HAP-1 (cell line): ENCODE data around the gene ZFX.
"Not testable (repeated sequence)": the region's sequence is repeated elsewhere in the genome, so short reads cannot be mapped to it uniquely, and the experiment has no call there.

Experiments used
- DNase-seq, 2 experiments: peaks; one replicate each; pipeline ENCODE4 v3.0.0-alpha.2; 2016 to 2020; ENCODE audit warnings: low spot score in 2 of 2
- H3K27me3 ChIP-seq: fragments of 250-450 bp; sonication (Bioruptor Pico); 2 replicates; pipeline ENCODE4 v1.5.1; 2020; ENCODE audit warnings: low read depth, mild to moderate bottlenecking, moderate library complexity
- H3K36me3 ChIP-seq: fragments of 250-450 bp; sonication (Bioruptor Pico); replicated peaks from 2 replicates; pipeline ENCODE4 v1.5.1; 2020; ENCODE audit warnings: mild to moderate bottlenecking
- H3K4me1 ChIP-seq: fragments of 250-450 bp; sonication (Bioruptor Pico); 2 replicates; pipeline ENCODE4 v1.5.1; 2020; ENCODE audit warnings: mild to moderate bottlenecking
- H3K4me3 ChIP-seq: fragments of 250-450 bp; sonication (Bioruptor Pico); 2 replicates; pipeline ENCODE4 v1.5.1; 2020; ENCODE audit warnings: mild to moderate bottlenecking, moderate library complexity
- H3K9me3 ChIP-seq: fragments of 250-450 bp; sonication (Bioruptor Pico); 2 replicates; pipeline ENCODE4 v1.5.1; 2020; ENCODE audit warnings: mild to moderate bottlenecking, moderate library complexity
- in situ Hi-C: fragments of 300-500 bp; cut with MboI; formaldehyde crosslinking; loops from 3 replicates; pipeline ENCODE4 v1.14.3; 2020; ENCODE audit warnings: low sequenced_read_pairs, inconsistent platforms, mixed read lengths

The ZFX gene

GRCh38 chrX:24145303-24146186 lies 4.0 kb upstream of the ZFX start:
- DNase-seq, result peak; percentile 53 to 73
- Histone ChIP-seq H3K27me3 (no peaks in the 10 kb centered on the region), H3K4me3 (no peak overlapping the region), H3K4me1 (peaks cover 39% of the 10 kb centered on the region), H3K36me3 (no peaks in the 10 kb centered on the region), H3K9me3 (no peaks in the 10 kb centered on the region)
- in situ Hi-C loops, result loop anchor here (10.0 kb wide), 1 partner anchor 61 kb away; no protein-coding TSS in a partner anchor

DNA sequence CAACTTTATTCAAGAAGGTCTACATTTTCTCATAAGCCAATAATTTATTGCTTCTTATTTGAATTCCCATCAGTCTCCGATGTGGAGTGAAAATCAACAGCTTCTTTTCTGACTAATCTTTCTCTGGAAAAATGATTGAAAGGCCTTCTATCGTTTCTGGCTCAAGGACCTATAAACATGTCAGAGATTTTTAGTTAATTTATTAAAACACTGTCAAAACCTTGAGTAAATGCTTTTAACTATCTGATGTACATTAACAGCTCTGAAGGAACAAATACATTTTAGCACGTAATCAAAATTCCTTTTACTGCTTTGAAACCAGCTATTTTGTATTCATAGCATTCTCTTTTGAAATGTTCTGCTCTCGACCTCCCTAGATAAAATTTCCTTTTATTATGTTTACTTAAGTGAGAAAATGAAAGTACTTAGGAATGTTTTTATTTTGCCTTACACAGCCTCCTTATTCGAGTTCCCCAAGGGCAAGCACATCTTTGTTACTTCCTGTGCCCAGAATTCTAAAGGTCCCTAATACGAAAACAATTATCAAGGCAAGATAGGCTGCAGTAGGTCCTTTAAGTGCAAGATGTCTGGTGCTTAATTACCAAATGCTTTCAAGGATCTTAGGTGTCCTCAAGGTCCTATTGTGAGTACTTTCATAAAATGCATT lies 3.1 kb upstream of the ZFX start:
- in situ Hi-C loops, result loop anchor here (10.0 kb wide), 1 partner anchor 62 kb away; no protein-coding TSS in a partner anchor
- H3K9me3 ChIP-seq, result no peaks in the 10 kb centered on the region
- no peaks in the 10 kb centered on the region for H3K36me3 ChIP-seq
- H3K4me3 ChIP-seq, result no peak overlapping the region
- peaks cover 42% of the 10 kb centered on the region for H3K4me1 ChIP-seq
- H3K27me3 ChIP-seq, result no peaks in the 10 kb centered on the region
- peak; percentile 57 to 99 for DNase-seq

GRCh38 chrX:24147165-24147564 lies 2.4 kb upstream of the ZFX start:
- H3K4me1 ChIP-seq, result peaks cover 47% of the 10 kb centered on the region
- no peaks in the 10 kb centered on the region for H3K9me3 ChIP-seq
- no peaks in the 10 kb centered on the region for H3K27me3 ChIP-seq
- no peak overlapping the region for H3K4me3 ChIP-seq
- H3K36me3 ChIP-seq, result no peaks in the 10 kb centered on the region
- in situ Hi-C loops, result loop anchor here (10.0 kb wide), 1 partner anchor 62 kb away; no protein-coding TSS in a partner anchor
- DNase-seq, result peak in 1 of 2 experiments; percentile 64

DNA sequence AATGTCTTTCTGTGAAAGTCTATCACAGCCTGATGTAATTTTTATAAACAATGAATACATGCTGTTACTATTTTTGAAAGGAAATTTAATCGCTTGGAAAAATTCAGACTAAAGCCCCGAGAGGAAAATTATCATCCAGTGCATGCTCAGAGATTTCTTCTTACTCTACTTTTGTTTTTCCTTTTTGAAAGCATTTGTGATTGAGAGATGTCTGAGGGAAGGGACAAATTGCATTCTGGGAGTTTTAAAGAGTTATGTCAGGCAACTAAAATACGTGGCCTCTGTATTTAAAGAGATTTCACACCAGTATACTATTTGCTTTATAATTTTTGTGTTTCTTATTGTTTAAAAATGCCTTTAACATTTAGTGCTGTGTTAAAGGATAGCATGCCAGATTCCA lies 1.4 kb upstream of the ZFX start:
- in situ Hi-C loops, result loop anchor here (10.0 kb wide), 1 partner anchor 63 kb away; no protein-coding TSS in a partner anchor
- H3K27me3 ChIP-seq, result no peaks in the 10 kb centered on the region
- peaks cover 54% of the 10 kb centered on the region for H3K4me1 ChIP-seq
- H3K9me3 ChIP-seq, result no peaks in the 10 kb centered on the region
- DNase-seq, result no peak
- no peaks in the 10 kb centered on the region for H3K36me3 ChIP-seq
- H3K4me3 ChIP-seq, result no peak overlapping the region; the same call in 1 of the 2 replicates

GRCh38 chrX:24148535-24149350 lies 786 bp upstream of the ZFX start:
- Histone ChIP-seq H3K9me3 (no peaks in the 10 kb centered on the region), H3K27me3 (no peaks in the 10 kb centered on the region), H3K4me3 (peak overlapping the region; percentile 43), H3K4me1 (peaks cover 59% of the 10 kb centered on the region), H3K36me3 (peaks cover 5% of the 10 kb centered on the region)
- in situ Hi-C loops, result loop anchor here (10.0 kb wide), 1 partner anchor 64 kb away; no protein-coding TSS in a partner anchor
- peak in 1 of 2 experiments; percentile 45 for DNase-seq

DNA sequence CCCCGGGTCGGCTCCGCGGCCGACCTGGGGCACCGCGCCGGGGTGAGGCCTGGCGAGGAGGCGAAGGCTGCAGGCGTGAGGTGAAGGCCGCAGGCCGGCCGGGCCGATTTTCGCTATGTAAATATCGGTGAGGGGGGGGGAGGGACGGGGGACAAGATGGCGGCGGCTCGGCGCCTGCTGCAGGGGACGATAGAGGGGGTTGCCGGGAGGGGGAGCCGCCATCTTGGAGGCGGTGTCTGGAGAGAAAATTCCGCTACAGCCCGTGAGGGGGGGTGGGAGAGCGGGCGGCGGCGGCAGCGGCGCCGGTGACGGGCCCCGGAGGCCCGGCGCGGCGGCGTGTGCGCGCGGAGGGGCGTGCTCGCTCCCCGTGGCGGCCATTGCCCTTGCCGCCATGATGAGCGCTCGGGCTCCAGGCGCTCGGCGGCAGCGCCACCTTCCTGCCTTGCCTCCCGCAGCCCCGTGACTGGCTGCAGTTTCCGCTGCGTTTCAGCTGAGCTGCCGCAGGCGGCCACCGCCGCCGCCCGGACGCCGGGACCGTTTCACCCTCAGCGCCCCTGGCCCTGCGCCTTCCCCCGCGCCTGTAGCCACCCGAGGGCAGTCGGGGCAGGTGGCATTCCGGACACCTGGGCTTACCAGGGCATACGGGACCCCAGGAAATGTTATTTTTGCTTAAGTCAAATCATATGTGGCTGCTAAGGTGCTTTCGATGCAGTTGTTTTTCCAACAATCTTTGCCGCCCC lies 692 bp downstream of the ZFX start:
- peak; percentile 94 to 95 for DNase-seq
- H3K36me3 ChIP-seq, result peaks cover 15% of the 10 kb centered on the region
- in situ Hi-C loops, result no loop called here
- no peaks in the 10 kb centered on the region for H3K9me3 ChIP-seq
- peak overlapping the region; percentile 75 for H3K4me3 ChIP-seq
- no peaks in the 10 kb centered on the region for H3K27me3 ChIP-seq
- H3K4me1 ChIP-seq, result peaks cover 63% of the 10 kb centered on the region

- no peak for DNase-seq
- no peaks in the 10 kb centered on the region for H3K9me3 ChIP-seq
- no peaks in the 10 kb centered on the region for H3K27me3 ChIP-seq
- H3K4me1 ChIP-seq, result peaks cover 56% of the 10 kb centered on the region
- H3K36me3 ChIP-seq, result peaks cover 15% of the 10 kb centered on the region
- in situ Hi-C loops, result no loop called here
- H3K4me3 ChIP-seq, result peak overlapping the region; percentile 75
These were observed 1.4 kb downstream of the ZFX start for GRCh38 chrX:24150898-24151297.

DNA sequence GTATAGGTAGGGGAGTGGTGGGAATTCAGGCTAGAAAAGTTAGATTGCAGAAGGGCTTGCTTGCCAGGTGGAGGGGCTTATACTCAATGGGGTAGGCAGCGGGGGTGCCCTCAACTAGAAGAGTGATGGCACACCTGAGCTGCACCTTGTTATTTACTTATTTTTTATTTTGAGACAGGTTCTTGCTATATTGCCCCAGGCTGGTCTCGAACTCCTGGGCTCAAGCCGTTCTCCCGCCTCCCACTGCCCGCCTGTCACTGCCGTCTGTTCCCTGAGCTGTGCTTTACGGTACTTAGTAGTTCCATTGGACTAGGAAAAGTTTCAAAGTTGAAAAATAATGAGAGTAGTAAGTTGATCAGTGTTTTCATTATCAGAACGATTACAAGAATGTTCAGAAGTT lies 2.0 kb downstream of the ZFX start:
- peaks cover 15% of the 10 kb centered on the region for H3K36me3 ChIP-seq
- H3K4me3 ChIP-seq, result peak overlapping the region; percentile 75
- in situ Hi-C loops, result no loop called here
- peak in 1 of 2 experiments; percentile 52 for DNase-seq
- no peaks in the 10 kb centered on the region for H3K9me3 ChIP-seq
- H3K27me3 ChIP-seq, result no peaks in the 10 kb centered on the region
- H3K4me1 ChIP-seq, result peaks cover 52% of the 10 kb centered on the region

DNA sequence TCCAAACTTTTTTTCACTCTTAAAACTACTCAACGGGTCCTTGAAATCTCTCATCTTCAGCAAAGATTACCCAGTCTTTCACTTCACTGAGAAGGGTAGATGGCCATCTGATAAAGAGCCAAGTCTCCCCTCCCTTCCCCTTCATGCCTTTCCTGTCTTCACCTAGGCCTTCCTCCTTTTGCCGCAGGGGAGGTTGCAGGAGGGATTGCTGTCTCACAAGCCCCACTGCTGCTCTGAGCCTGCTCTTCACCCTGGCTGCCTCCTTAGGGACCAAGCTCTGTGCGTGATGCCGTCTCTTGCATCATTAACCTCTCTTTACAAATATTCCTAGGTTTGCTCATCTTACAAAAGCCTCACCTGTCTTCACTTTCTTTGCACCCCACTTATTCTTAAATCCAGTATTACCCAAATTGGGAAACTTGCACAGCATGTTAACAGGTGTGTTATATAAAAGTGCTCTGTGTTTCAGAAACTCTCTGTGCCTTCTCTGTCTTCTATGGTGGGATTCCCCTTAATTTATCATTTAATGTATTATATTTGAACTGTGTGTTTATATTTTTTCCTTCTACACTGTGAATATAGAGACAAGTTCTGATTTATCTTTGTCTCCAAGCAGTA lies 3.8 kb downstream of the ZFX start:
- in situ Hi-C loops, result no loop called here
- no peaks in the 10 kb centered on the region for H3K27me3 ChIP-seq
- peaks cover 15% of the 10 kb centered on the region for H3K36me3 ChIP-seq
- H3K9me3 ChIP-seq, result no peaks in the 10 kb centered on the region
- DNase-seq, result peak; percentile 56 to 79
- H3K4me3 ChIP-seq, result no peak overlapping the region
- peaks cover 35% of the 10 kb centered on the region for H3K4me1 ChIP-seq

DNA sequence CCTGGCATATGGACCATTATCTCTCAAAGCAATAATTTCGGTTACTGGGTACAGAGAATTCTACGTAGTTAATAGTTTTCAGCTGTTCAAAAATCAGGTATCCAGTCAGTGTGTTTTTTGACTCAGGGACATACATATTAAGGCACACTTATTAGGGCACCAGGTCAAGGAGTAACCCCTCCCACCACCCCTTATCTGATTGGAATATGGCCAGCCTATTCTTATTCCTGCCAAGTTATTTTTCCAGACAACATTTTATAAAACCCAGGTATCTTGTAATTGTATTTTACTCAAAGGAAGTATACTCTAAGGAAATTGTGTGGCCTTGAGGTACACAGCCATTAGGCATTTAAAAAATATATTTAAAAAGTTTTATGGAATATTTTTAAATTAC lies 4.3 kb downstream of the ZFX start:
- Histone ChIP-seq H3K27me3 (no peaks in the 10 kb centered on the region), H3K4me1 (peaks cover 31% of the 10 kb centered on the region), H3K9me3 (no peaks in the 10 kb centered on the region), H3K4me3 (no peak overlapping the region), H3K36me3 (peaks cover 15% of the 10 kb centered on the region)
- in situ Hi-C loops, result no loop called here
- no peak for DNase-seq

DNA sequence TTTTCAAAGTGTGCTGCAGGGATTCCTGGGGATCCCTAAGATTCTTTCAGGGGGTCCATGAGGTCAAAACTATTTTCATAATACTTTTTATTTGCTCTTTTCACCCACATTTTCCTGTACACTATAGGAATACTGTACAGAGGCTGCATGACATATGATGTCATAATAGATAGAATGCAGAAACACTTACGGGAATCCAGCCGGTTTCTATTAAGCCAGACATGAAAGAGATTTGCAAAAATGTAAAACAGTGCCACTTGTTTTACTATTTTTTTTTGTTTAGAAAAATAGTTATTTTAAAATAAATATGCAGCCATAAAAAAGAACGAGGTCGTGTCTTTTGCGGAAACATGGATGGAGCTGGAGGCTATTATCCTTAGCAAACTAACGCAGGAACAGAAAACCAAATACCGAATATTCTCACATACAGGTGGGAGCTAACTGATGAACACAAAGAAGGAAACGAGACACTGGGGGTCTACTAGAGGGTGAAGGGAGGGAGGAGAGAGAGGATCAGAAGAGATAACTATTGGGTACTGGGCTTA lies 5.0 kb downstream of the ZFX start:
- in situ Hi-C loops, result no loop called here
- Histone ChIP-seq H3K36me3 (peaks cover 15% of the 10 kb centered on the region), H3K9me3 (no peaks in the 10 kb centered on the region), H3K4me3 (no peak overlapping the region), H3K27me3 (no peaks in the 10 kb centered on the region), H3K4me1 (peaks cover 31% of the 10 kb centered on the region)
- DNase-seq, result no peak

- H3K4me3 ChIP-seq, DNase-seq, in situ Hi-C loops, H3K9me3 ChIP-seq, H3K27me3 ChIP-seq: not testable (repeated sequence)
- H3K36me3 ChIP-seq, result peaks cover 15% of the 10 kb centered on the region
- peaks cover 31% of the 10 kb centered on the region for H3K4me1 ChIP-seq
These were observed 6.2 kb downstream of the ZFX start for GRCh38 chrX:24155747-24156146.
